PC-9 (cell line): Measurements from ENCODE around the gene PSPN. TPM values are rescaled to one million over a fixed set of nuclear protein-coding genes. Genes with fewer than 3 reads are reported as not detected.
A peak's percentile ranks its signal among the peaks of the same experiment; 100 is the strongest.
"Not testable (repeated sequence)": the region's sequence is repeated elsewhere in the genome, so short reads cannot be mapped to it uniquely, and the experiment has no call there.

ENCODE experiments used
- BruUV-seq: library from RNA; stranded (reverse); fragments of 400-500 nt; replicated peaks from 2 replicates; lab custom pipeline; 2021; lab: Mats Ljungman, UMichigan
- CTCF ChIA-PET: fragments of 300-600 bp; sonication (Branson Sonifier 250); formaldehyde crosslinking; loops from one replicate; lab custom pipeline; 2022; ENCODE audit warnings: antibody characterized with exemption; lab: Charles Lee
- POLR2A ChIA-PET: fragments of 300-600 bp; sonication (Branson Sonifier 250); formaldehyde crosslinking; loops from one replicate; lab custom pipeline; 2022; ENCODE audit warnings: antibody characterized with exemption; ENCODE audit not compliant: unreplicated experiment; lab: Charles Lee
- DNase-seq, 2 experiments: peaks; one replicate each; pipeline versions ENCODE4 v3.0.0 to v3.0.0-alpha.2; 2015 to 2022; ENCODE audit warnings: mixed read lengths in 1 of 2
- H2AFZ ChIP-seq: fragments of 200-600 bp; sonication (generic); 2 replicates; pipeline ENCODE4 v1.8.1; 2017; ENCODE audit warnings: antibody characterized with exemption
- H3F3A ChIP-seq: fragments of 200-600 bp; sonication (generic); 2 replicates; pipeline ENCODE4 v1.8.1; 2017; ENCODE audit warnings: antibody characterized with exemption, mild to moderate bottlenecking, low read depth; ENCODE audit not compliant: insufficient read depth
- H3K27ac ChIP-seq: fragments of 200-600 bp; sonication (generic); 2 replicates; pipeline ENCODE4 v1.6.1; 2016; ENCODE audit warnings: mixed run types
- H3K27me3 ChIP-seq: fragments of 200-600 bp; sonication (generic); 2 replicates; pipeline ENCODE4 v1.6.1; 2016; ENCODE audit warnings: low read depth, mixed run types; ENCODE audit not compliant: insufficient read depth
- H3K36me3 ChIP-seq: fragments of 200-600 bp; sonication (generic); 2 replicates; pipeline ENCODE4 v1.6.1; 2016; ENCODE audit warnings: low read depth, mixed run types
- H3K4me1 ChIP-seq: fragments of 200-600 bp; sonication (generic); replicated peaks from 2 replicates; pipeline ENCODE4 v1.6.1; 2016; ENCODE audit warnings: mixed run types; ENCODE audit not compliant: insufficient read depth
- H3K4me2 ChIP-seq: fragments of 200-600 bp; sonication (generic); 2 replicates; pipeline ENCODE4 v1.6.1; 2017; ENCODE audit warnings: mixed run types
- H3K4me3 ChIP-seq: fragments of 200-600 bp; sonication (generic); 2 replicates; pipeline ENCODE4 v1.6.1; 2016; ENCODE audit warnings: mixed run types
- H3K79me2 ChIP-seq: fragments of 200-600 bp; sonication (generic); 2 replicates; pipeline ENCODE4 v1.6.1; 2017; ENCODE audit warnings: low read depth, mixed run types
- H3K9me2 ChIP-seq: fragments of 200-600 bp; sonication (generic); 2 replicates; pipeline ENCODE4 v1.8.1; 2017; ENCODE audit warnings: mild to moderate bottlenecking; ENCODE audit not compliant: insufficient read depth
- H3K9me3 ChIP-seq: fragments of 200-600 bp; sonication (generic); 2 replicates; pipeline ENCODE4 v1.8.1; 2016; ENCODE audit warnings: low read depth; ENCODE audit not compliant: insufficient read depth
- H4K20me1 ChIP-seq: fragments of 200-600 bp; sonication (generic); 2 replicates; pipeline ENCODE4 v1.8.1; 2017; ENCODE audit not compliant: insufficient read depth
- CTCF ChIP-seq: fragments of 200-600 bp; sonication (generic); conservative IDR thresholded peaks from 2 replicates; pipeline ENCODE4 v1.6.1; 2017; ENCODE audit warnings: mixed run types, antibody characterized with exemption, mild to moderate bottlenecking, moderate library complexity
- EZH2 ChIP-seq: fragments of 200-600 bp; sonication (generic); IDR thresholded peaks from 2 replicates; pipeline ENCODE4 v1.8.0; 2017; ENCODE audit warnings: antibody characterized with exemption, low read depth
- intact Hi-C: fragments of 100-400 bp; cut with micrococcal nuclease; formaldehyde crosslinking; loops from one replicate; pipeline ENCODE4 v1.10.0; 2022; ENCODE audit not compliant: unreplicated experiment
- total RNA-seq: library from RNA; stranded (reverse); gene quantifications from 2 replicates; pipeline ENCODE4 v1.2.3, GENCODE V29; 2021

PSPN gene
- total RNA-seq, 1 experiment from 2014 or later: 1.3 TPM

GRCh38 chr19:6359568-6360341 lies 16.0 kb downstream of the PSPN start:
- Histone ChIP-seq H3K27me3 (no peaks in the 10 kb centered on the region), H3K4me3 (no peak overlapping the region), H3F3A (peaks cover 4% of the 10 kb centered on the region; the same call in 1 of the 2 replicates), H4K20me1 (no peaks in the 10 kb centered on the region), H3K36me3 (no peaks in the 10 kb centered on the region), H2AFZ (no peak overlapping the region), H3K4me1 (peaks cover 6% of the 10 kb centered on the region; the same call in 1 of the 2 replicates), H3K4me2 (no peak overlapping the region), H3K9me3 (no peaks in the 10 kb centered on the region), H3K27ac (no peak overlapping the region), H3K9me2 (no peaks in the 10 kb centered on the region), H3K79me2 (no peaks in the 10 kb centered on the region)
- no peak for DNase-seq
- BruUV-seq: no TSS peak
- TF ChIP-seq CTCF (no peak), EZH2 (no peak)
- CTCF ChIA-PET: interaction anchor here (1.6 kb wide), 1 partner anchor 556 kb away, joined by 13 read pairs; no protein-coding TSS in a partner anchor
- POLR2A ChIA-PET: no interaction called here
- intact Hi-C loops: no loop called here

- peak; percentile 37 to 62 for DNase-seq
- intact Hi-C loops: no loop called here
- POLR2A ChIA-PET: interaction anchor here (0.5 to 0.7 kb wide), 3 partner anchors 13 to 16 kb away, joined by 3 to 18 read pairs (median 10); partner anchors contain the start of gene ALKBH7
- no peak for TF ChIP-seq EZH2
- Histone ChIP-seq H2AFZ (peak overlapping the region; percentile 52; the same call in 1 of the 2 replicates), H4K20me1 (no peaks in the 10 kb centered on the region), H3K27ac (no peak overlapping the region), H3K79me2 (no peaks in the 10 kb centered on the region), H3K36me3 (no peaks in the 10 kb centered on the region), H3K4me1 (peaks cover 6% of the 10 kb centered on the region; the same call in 1 of the 2 replicates), H3K9me2 (no peaks in the 10 kb centered on the region), H3F3A (peaks cover 4% of the 10 kb centered on the region; the same call in 1 of the 2 replicates), H3K27me3 (no peaks in the 10 kb centered on the region), H3K4me3 (peak overlapping the region; percentile 35; the same call in 1 of the 2 replicates), H3K9me3 (no peaks in the 10 kb centered on the region), H3K4me2 (peak overlapping the region; percentile 76)
- CTCF ChIA-PET: interaction anchor here (0.6 to 1.6 kb wide), 3 partner anchors 320 to 1549 kb away, joined by 5 to 13 read pairs (median 6); no protein-coding TSS in a partner anchor
- no TSS peak for BruUV-seq
Measured at GRCh38 chr19:6358003-6358402, 17.7 kb downstream of the PSPN start.

- H3K27me3 ChIP-seq: no peaks in the 10 kb centered on the region
- BruUV-seq: no TSS peak
- POLR2A ChIA-PET: interaction anchor here (0.5 kb wide), 1 partner anchor 103 kb away, joined by 3 read pairs; the partner anchor contains the start of gene SLC25A23
- DNase-seq: no peak
- no peak overlapping the region for H2AFZ ChIP-seq
- no peak overlapping the region for H3K4me2 ChIP-seq
- intact Hi-C loops: no loop called here
- H3K9me3 ChIP-seq: no peaks in the 10 kb centered on the region
- TF ChIP-seq EZH2 (no peak), CTCF (no peak)
- H4K20me1 ChIP-seq: no peaks in the 10 kb centered on the region
- no peak overlapping the region for H3K4me3 ChIP-seq
- peaks cover 6% of the 10 kb centered on the region; the same call in 1 of the 2 replicates for H3K4me1 ChIP-seq
- no peaks in the 10 kb centered on the region for H3K9me2 ChIP-seq
- no peaks in the 10 kb centered on the region for H3K36me3 ChIP-seq
- no peaks in the 10 kb centered on the region for H3K79me2 ChIP-seq
- CTCF ChIA-PET: no interaction called here
- H3F3A ChIP-seq: peaks cover 4% of the 10 kb centered on the region; the same call in 1 of the 2 replicates
- no peak overlapping the region for H3K27ac ChIP-seq
Measured at GRCh38 chr19:6357174-6357573, 18.6 kb downstream of the PSPN start.

- H3K9me3 ChIP-seq, H3K4me3 ChIP-seq, H3K4me1 ChIP-seq, H2AFZ ChIP-seq, H3K36me3 ChIP-seq, H3K4me2 ChIP-seq, intact Hi-C loops, H4K20me1 ChIP-seq, DNase-seq, H3K9me2 ChIP-seq, H3K27me3 ChIP-seq, H3F3A ChIP-seq, POLR2A ChIA-PET, CTCF ChIA-PET, BruUV-seq, H3K79me2 ChIP-seq, H3K27ac ChIP-seq: not testable (repeated sequence)
Measured at GRCh38 chr19:6355321-6356040, 20.3 kb downstream of the PSPN start.
